DND-41 (cell line): ENCODE data around the gene ZNF445.

Source experiments
- CTCF ChIP-seq: IDR thresholded peaks from 2 replicates; pipeline ENCODE4 v1.5.1; 2012; ENCODE audit warnings: borderline replicate concordance, low read length, moderate library complexity, mild to moderate bottlenecking; ENCODE audit not compliant: poor library complexity, severe bottlenecking; ENCODE audit errors: extremely low read depth
- EZH2 ChIP-seq: IDR thresholded peaks from 3 replicates; pipeline ENCODE4 v1.6.1; 2012; ENCODE audit warnings: borderline replicate concordance, low read depth, mild to moderate bottlenecking, moderate library complexity, low read length, inconsistent platforms; ENCODE audit not compliant: severe bottlenecking

DNA sequence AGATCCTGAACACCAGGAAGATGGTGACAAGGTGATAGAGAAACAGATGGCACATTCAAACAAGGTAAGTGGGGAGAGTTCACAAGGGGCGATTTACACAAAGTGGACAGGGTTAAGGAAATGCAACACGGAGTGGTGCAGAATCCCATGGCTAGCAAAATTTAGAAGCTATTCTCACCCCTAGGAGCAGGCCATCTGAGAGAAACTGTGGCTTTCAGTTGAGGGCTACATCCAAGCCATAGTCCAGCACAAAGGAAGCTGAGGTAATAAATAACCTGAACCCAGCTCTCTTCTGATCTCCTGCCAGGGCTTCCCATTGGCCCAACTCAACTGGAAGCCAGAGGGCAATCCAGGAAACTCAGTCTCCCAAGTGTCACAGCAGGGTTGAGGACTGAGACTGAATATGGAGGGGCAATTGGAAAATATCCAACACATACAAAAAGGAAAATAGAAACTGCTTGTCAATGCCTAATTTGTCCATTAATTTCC is 1.2 kb upstream of the ZNF445 start:
- TF ChIP-seq CTCF, result no peak
- TF ChIP-seq EZH2, result no peak
